ENCODE data around the gene IFT52.
A peak's percentile ranks its signal among the peaks of the same experiment; 100 is the strongest.
"Not testable (repeated sequence)": the region's sequence is repeated elsewhere in the genome, so short reads cannot be mapped to it uniquely, and the experiment has no call there.

IFT52 gene

GRCh38 chr20:43568706-43569105 is 22.0 kb upstream of the IFT52 start:
- DNase-seq: no peak

GRCh38 chr20:43569282-43569681 is 21.5 kb upstream of the IFT52 start:
- DNase-seq: no peak

DNA sequence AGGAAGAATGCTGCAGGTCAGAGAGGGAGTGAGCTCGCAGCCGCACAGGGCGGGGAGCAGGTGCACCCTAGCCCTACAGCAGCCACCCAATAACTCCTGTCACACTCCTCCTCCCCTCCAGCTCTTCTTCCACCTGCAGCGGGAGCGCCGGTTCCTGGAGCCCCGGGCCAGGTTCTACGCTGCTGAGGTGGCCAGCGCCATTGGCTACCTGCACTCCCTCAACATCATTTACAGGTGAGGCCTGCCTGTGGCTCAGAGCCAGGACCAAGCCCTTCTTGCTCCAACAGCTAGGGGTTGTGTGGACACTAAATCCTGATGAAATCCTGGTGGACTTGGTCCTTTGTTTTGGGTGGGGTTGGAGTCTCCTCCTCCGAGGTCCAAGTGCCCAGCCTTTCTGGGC is 20.2 kb upstream of the IFT52 start:
- DNase-seq: no peak

DNA sequence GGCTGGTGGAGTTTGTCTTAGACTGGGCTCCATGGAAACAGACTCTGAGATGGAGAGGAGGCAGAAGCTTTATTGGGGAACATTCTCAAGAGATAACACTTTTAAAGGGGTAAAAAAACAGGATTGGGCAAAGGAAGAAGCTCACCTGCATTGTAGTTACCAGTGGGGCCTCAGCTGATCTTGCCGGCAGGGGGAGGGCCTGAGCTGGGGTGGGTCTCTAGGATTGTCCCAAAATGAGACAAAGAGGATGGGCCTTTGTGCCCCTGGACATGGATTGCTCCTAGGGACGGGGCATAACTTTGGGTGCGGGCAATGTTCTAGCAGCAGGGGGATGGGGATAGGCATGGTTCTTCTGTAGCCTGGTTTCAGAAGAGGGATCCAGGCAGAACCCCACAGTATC is 19.4 kb upstream of the IFT52 start:
- no peak for DNase-seq

- DNase-seq: no peak
These were observed 19.0 kb upstream of the IFT52 start for GRCh38 chr20:43571771-43572170.

GRCh38 chr20:43572891-43573290 is 17.8 kb upstream of the IFT52 start:
- DNase-seq: no peak

GRCh38 chr20:43576108-43576507 is 14.6 kb upstream of the IFT52 start:
- DNase-seq: no peak

DNA sequence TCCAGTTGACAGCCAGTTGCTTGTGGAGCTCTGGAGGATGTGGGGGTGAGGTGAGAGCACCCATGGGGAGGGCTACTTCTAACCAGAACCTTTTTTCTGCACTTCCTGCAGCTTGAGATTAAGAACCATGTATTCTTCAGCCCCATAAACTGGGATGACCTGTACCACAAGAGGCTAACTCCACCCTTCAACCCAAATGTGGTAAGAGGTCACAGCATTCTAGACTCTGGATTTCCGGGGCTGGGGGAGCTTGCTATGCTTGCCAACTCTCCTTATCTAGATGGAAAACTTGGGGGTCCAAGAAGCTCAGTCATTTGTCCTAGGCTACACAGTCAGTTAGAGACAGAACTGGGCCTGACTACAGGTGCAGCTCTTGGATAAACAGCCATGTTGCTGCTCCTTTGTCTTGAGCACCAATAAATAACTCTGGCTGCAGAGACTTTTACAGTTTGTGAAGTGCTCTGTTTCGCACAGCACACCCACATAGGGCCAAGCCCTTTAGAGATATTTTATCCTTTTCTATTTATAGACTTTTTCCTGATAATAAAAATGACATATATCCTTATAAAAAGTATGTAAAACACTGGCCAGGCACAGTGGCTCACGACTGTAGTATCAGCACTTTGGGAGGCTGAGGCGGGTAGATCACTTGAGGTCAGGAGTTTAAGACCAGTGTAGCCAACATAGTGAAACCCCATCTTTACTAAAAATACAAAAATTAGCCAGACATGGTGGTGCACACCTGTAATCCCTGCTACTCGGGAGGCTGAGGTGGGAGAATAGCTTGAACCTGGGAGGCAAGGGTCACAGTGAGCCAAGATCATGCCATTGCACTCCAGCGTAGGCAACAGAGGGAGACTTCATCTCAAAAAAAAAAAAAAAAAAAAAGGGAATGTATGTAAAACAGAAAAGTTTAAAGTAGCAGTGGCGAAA is 10.6 kb upstream of the IFT52 start:
- DNase-seq: no peak

DNA sequence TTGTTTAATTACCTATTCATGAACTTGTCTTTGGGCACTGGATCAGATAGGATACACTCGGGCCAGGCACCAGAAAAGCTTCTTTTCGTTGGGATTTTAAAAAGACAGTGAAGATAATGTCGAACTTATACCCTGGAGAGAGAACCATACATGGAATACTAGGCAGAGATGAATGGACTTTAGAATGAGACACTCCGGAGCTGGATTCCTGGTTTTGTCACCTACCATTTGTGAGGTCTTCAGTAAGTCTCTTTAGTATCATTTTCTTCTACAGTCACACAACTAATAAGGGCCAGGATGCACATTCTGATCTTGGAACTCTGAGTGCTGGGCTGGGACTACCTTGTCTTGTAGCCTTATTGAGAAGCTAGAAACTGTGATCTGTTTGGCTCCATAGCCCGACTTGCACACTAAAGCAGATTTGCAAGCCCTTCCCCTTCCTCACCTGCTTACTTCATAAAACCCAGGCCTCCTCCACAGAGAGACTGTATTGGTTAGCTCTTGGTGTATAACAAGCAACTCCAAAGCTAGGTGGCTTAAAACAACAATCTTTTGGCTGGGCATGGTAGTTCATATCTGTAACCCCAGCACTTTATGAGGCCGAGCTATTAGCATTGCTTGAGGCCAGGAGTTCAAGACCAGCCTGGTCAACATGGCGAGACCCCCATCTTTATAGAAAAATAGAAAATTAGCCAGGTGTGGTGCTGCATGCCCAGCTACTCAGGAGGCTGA is 7.4 kb upstream of the IFT52 start:
- DNase-seq: no peak

DNA sequence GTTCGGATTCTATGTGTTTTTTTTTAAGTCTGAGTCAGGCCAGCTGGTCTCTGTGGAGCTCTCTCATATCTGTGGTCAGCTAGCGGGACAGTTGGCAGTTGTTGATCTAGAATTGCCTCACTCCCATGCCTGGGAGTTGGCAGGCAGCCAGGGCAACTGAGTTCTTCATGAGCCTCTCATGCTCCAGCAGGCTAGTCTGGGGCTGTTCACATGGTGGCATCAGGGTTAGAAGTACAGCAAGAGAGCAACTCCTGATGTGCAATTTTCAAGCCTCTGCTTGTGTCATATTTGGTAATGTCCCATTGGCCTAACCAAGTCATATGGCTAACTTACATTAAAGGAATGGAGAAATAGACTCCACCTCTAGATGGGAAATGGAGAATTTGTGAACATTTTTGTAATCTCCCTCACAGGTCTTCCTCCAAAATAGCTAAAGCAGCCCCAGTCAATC is 6.7 kb upstream of the IFT52 start:
- DNase-seq: peak; percentile 13

DNA sequence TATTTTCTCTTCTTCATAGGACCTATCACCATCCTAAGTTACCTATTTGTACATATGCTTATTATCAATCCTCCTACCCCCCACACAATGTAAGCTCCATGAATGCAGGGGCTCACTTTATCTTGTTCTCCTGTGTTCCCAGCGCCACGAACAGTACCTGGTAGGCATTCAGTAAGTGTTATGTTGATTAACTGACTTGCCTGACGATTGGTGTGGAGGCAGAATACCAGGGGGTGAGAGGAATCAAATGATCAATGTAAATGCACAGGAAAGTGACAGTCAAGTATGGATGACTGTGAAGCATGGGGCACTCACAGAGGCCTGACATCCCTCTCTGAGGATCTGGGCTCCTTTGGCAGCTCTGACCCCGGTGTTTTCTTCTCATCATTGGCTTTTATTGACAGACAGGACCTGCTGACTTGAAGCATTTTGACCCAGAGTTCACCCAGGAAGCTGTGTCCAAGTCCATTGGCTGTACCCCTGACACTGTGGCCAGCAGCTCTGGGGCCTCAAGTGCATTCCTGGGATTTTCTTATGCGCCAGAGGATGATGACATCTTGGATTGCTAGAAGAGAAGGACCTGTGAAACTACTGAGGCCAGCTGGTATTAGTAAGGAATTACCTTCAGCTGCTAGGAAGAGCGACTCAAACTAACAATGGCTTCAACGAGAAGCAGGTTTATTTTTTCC is 6.1 kb upstream of the IFT52 start:
- DNase-seq: no peak

DNA sequence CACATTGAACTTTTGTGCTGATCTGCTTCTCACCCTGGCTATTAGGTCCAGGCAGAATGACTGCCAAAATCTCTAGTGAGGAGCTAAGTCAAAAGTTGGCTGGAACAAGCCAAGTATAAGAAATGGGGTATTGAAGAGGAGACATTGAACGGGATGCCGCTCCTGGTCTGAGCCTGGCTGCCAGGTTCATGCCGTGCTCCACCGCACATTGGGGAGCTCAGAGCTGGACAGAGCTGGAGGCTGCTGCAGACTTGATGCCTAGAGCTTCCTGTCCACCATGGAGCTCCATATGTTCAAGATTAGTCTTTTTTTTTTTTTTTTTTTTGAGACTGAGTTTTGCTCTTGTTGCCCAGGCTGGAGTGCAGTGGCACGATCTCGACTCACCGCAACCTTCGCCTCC is 4.1 kb upstream of the IFT52 start:
- no peak for DNase-seq

DNA sequence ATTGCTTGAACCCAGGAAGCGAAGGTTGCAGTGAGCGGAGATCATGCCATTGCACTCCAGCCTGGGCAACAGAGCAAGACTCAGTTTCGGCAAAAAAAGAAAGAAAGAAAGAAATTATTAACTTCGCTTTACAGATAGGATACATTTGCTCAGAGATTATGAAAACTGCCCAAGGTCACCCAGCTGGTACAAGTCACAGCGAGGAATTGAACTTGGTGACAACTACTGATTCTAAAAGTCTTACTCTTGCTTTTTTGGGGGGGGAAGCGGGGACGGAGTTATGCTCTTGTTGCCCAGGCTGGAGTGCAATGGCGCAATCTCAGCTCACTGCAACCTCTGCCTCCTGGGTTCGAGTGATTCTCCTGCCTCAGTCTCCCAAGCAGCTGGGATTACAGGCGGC is 2.2 kb upstream of the IFT52 start:
- DNase-seq: not testable (repeated sequence)

DNA sequence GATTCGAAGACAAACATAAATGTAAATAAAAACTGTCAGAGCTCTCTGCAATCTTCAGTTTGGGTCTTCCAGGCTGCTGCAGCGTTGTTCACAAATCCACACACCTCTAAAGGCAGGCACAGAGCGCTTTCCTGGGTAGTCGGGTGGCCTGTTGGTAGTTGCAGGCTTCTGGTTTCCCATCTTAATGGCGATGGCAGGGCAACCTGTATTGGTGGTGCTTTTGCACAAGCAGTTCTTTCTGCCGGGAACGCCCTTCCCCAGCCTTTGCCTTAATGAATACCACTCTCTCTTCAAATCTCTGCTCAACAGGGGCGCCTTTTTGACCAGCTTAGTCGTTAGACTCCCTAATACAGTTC is 723 bp upstream of the IFT52 start:
- DNase-seq: no peak

- DNase-seq: not testable (repeated sequence)
These were observed 11.2 kb downstream of the IFT52 start for GRCh38 chr20:43601960-43602359.

GRCh38 chr20:43603124-43603523 is 12.4 kb downstream of the IFT52 start:
- DNase-seq: no peak

DNA sequence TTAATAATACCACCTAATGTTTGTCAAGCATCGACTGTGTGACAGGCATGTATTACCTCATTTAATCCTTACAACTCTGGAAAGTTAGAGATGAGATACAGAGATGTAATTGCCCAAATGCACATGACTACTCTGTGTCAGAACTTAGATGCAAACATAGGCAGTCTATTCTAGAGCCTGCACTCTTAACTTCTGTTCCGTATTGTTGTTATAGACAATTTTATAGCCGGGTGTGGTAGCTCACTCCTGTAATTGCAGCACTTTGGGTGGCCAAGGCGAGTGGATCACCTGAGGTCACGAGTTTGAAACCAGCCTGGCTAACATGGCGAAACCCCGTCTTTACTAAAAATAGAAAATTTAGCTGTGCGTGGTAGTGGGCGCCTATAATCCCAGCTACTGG is 15.0 kb downstream of the IFT52 start:
- no peak for DNase-seq

GRCh38 chr20:43607278-43607677 is 16.5 kb downstream of the IFT52 start:
- DNase-seq: not testable (repeated sequence)

- DNase-seq: no peak
These were observed 40.9 kb downstream of the IFT52 start for GRCh38 chr20:43631598-43631997.

GRCh38 chr20:43636429-43636828 is 45.7 kb downstream of the IFT52 start:
- no peak for DNase-seq

DNA sequence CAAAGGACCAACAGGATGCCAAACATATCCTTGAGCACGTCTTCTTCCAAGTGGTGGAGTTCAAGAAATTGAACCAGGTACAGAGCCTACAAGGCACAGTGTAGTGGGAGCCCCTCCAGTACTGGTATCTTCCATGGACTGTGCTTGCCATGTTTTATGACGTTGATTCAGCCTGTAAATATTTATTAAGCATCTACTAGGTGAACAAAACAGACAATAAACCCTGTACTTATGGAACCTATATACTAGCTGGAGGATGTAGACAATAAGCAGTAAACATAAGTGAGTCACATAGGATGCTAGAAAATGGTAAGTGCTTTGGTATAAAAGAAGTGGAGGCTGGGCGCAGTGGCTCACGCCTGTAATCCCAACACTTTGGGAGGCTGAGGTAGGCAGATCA is 51.8 kb downstream of the IFT52 start:
- no peak for DNase-seq

DNA sequence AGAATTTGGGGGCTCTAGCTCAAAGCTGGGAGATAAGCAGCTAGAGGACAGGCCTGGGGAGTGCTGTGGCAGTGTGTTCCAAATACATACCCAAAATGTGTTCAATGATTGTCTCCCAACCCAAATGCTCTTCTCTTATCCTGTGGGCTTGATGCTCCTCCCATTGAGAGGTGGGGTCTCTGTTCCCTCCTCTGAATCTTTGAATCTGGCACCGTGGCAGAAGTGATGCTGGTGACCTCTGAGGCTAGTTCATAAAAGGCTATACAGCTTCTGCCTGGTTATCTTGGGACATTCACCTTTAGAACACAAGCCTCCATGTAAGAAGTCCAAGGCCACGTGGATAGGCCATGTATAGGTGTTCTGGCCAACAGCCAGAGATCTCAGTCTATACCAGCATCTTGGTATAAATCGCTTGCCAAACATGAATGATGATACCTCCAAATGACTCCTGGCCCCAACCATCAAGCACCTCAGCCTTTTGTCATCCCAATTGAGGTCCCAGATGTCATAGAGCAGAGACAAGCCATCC is 60.3 kb downstream of the IFT52 start:
- no peak for DNase-seq

DNA sequence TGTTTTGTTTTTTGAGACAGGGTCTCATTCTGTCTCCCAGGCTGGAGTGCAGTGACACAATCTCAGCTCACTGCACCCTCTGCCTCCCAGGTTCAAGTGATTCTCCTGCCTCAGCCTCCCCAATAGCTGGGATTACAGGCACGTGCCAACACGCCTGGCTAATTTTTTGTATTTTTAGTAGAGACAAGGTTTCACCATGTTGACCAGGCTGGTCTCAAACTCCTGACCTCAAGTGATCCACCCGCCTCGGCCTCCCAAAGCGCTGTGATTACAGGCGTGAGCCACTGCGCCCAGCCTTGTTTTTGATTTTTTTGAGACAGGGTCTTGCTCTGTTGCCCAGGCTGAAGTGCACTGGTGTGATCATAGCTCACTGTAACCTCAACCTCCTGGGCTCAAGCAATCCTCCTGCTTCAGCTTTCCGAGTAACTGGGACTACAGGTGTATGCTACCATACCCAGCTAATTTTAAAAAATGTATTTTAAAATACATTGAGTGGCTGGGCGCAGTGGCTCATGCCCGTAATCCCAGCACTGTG is 61.0 kb downstream of the IFT52 start:
- not testable (repeated sequence) for DNase-seq
